ENCODE results near the gene IMMP2L.

DNA sequence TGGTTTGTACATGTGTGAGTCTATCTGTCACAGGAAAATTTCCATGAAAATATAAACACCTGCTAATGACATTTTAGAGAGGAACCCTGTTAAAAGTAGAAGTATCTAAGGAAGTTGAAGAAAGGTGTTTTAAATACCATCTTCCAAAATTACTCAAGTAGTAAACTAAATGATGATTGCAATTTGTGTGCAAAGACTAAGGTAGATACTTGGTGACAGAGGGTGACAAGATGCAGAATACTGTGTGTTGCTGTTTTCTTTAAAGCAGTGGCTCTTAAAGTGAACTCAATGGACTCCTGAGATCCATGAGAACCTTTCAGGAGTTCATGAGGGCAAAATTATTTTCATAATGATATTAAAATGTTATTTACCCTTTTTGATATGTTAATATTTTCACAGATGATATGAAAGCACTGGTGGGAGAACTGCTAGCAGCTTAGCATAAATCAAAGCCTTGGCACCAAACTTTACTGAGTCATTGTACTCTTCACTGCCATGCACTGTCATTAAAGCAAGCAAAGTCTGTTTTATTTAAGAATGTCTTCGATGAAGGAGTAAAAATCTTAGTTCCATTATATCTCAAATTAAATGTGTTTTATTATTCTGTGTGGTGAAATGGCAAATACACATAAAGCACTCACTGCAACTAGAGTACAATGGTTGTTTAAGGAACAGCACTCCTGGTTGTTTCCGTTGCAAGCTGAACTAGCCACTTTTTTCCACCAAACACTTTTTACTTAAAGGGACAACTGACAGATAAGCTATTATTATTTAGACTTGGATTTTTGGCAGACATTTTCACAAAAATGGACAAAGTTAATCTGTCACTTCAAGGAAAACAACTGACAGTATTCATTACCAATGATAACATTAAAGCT, 337.7 kb downstream of the IMMP2L start:
- TF ChIP-seq, protein P1, sequence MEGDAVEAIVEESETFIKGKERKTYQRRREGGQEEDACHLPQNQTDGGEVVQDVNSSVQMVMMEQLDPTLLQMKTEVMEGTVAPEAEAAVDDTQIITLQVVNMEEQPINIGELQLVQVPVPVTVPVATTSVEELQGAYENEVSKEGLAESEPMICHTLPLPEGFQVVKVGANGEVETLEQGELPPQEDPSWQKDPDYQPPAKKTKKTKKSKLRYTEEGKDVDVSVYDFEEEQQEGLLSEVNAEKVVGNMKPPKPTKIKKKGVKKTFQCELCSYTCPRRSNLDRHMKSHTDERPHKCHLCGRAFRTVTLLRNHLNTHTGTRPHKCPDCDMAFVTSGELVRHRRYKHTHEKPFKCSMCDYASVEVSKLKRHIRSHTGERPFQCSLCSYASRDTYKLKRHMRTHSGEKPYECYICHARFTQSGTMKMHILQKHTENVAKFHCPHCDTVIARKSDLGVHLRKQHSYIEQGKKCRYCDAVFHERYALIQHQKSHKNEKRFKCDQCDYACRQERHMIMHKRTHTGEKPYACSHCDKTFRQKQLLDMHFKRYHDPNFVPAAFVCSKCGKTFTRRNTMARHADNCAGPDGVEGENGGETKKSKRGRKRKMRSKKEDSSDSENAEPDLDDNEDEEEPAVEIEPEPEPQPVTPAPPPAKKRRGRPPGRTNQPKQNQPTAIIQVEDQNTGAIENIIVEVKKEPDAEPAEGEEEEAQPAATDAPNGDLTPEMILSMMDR (IDR thresholded peaks at IDR 0.05), result no peak
- TF ChIP-seq POLR2A (IDR thresholded peaks at IDR 0.05), result no peak

All from thyroid gland (tissue), 4 donors.